Astrocyte (in vitro differentiated cells and primary cell): ENCODE data around the gene CAMKK2.

ENCODE experiments used
- EZH2 ChIP-seq: IDR thresholded peaks from 2 replicates; pipeline ENCODE4 v1.6.1; 2012; ENCODE audit warnings: mild to moderate bottlenecking, low read length, inconsistent platforms; ENCODE audit not compliant: insufficient read depth
- TF ChIP-seq, protein P1 (sequence below): IDR thresholded peaks from 2 replicates; pipeline ENCODE4 v1.5.1; 2011; ENCODE audit warnings: low read depth, mild to moderate bottlenecking, inconsistent platforms, low read length, moderate library complexity; ENCODE audit not compliant: insufficient read depth

GRCh38 chr12:121227294-121227693 lies 69.2 kb downstream of the CAMKK2 start:
- TF ChIP-seq, protein P1, sequence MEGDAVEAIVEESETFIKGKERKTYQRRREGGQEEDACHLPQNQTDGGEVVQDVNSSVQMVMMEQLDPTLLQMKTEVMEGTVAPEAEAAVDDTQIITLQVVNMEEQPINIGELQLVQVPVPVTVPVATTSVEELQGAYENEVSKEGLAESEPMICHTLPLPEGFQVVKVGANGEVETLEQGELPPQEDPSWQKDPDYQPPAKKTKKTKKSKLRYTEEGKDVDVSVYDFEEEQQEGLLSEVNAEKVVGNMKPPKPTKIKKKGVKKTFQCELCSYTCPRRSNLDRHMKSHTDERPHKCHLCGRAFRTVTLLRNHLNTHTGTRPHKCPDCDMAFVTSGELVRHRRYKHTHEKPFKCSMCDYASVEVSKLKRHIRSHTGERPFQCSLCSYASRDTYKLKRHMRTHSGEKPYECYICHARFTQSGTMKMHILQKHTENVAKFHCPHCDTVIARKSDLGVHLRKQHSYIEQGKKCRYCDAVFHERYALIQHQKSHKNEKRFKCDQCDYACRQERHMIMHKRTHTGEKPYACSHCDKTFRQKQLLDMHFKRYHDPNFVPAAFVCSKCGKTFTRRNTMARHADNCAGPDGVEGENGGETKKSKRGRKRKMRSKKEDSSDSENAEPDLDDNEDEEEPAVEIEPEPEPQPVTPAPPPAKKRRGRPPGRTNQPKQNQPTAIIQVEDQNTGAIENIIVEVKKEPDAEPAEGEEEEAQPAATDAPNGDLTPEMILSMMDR, result no peak
- no peak for TF ChIP-seq EZH2
